ENCODE data around the gene SCRN1.

SCRN1 gene

DNA sequence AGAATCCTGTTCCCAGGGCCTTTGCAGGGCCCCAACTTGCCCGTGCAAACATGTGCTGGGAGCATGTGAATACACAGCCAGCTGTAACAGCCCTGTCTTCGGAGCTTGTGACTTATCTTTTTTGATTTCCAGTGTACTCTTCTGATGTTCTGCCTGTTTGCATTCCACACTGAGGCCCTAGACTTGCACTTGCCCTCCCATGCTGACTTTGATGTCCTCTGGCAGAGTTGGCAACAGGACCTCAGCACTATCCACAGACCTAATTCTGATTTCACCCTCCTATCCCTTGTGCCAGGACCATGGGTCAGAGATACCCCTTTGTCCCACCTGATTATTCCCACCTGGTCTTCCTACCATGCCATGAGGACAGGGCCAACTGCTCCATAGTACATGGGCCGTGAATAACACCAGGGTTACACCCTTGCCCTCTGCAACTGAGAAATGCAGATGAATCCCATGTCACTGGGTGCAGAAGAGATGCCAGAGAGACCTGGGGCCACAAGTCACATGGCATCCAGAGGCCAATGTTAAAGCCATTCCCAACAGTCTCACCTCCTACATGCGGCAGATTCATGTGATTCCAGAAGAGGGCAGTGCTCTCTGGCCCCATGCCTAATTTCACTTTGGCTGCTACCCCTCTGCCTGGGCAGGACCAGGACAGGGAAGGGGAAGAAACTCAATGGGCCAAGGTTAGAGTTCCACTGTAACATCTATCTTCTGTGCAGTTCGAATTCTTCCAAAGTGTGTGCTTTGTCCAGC lies 43.0 kb downstream of the SCRN1 start:
- no peaks in the 10 kb centered on the region for H3K27me3 ChIP-seq (ENCODE audit: insufficient read depth, insufficient read length)
- H3K4me1 ChIP-seq (ENCODE audit: insufficient read depth, insufficient read length), result no peaks in the 10 kb centered on the region
- no peak for DNase-seq (ENCODE audit: low read depth, low spot score)
- no peak overlapping the region for H3K4me3 ChIP-seq (ENCODE audit: insufficient read length, low read depth)
- TF ChIP-seq ZNF274 (IDR thresholded peaks at IDR 0.05; ENCODE audit: low read depth, low read length) (no peak), SUZ12 (IDR thresholded peaks at IDR 0.05; ENCODE audit: extremely low read depth, insufficient read depth, insufficient read length) (no peak), YY1 (IDR thresholded peaks at IDR 0.05; ENCODE audit: insufficient read depth, insufficient read length) (no peak)
- H3K36me3 ChIP-seq (ENCODE audit: insufficient read depth, insufficient read length, low read length), result peaks cover 98% of the 10 kb centered on the region
- H3K9ac ChIP-seq (ENCODE audit: insufficient read length, low read depth), result no peak overlapping the region
- H3K9me3 ChIP-seq (ENCODE audit: insufficient read depth, low read length), result peaks cover 11% of the 10 kb centered on the region; the same call in 1 of the 2 replicates

DNA sequence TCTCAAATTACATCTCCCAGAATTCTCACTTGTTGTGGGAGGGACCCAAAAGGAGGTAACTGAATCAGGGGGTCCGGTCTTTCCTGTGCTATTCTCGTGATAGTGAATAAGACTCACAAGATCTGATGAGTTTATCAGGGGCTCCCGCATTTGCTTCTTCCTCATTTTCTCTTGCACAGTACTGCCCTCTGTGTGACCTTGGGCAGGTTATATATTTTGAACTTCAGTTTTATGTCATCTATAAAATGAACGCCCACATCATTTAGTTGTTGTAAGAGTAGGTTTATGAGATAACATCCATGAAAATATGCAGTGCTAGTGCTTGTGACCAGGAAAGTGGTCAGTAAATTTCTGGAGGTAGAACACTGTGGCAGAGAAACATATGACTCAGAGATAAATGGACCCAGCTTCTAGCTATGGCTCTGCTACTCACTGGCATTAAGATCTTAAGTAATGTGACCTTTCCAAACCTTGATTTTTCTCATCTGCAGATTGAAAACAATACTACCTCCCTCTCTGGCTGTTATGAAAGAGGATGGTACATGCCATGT lies 44.3 kb downstream of the SCRN1 start:
- no peak for TF ChIP-seq YY1 (IDR thresholded peaks at IDR 0.05; ENCODE audit: insufficient read depth, insufficient read length)
- TF ChIP-seq SUZ12 (IDR thresholded peaks at IDR 0.05; ENCODE audit: extremely low read depth, insufficient read depth, insufficient read length), result no peak
- TF ChIP-seq ZNF274 (IDR thresholded peaks at IDR 0.05; ENCODE audit: low read depth, low read length), result no peak
- Histone ChIP-seq H3K36me3 (ENCODE audit: insufficient read depth, insufficient read length, low read length) (peaks cover 98% of the 10 kb centered on the region), H3K9me3 (ENCODE audit: insufficient read depth, low read length) (no peaks in the 10 kb centered on the region), H3K4me3 (ENCODE audit: insufficient read length, low read depth) (no peak overlapping the region), H3K9ac (ENCODE audit: insufficient read length, low read depth) (no peak overlapping the region), H3K27me3 (ENCODE audit: insufficient read depth, insufficient read length) (no peaks in the 10 kb centered on the region), H3K4me1 (ENCODE audit: insufficient read depth, insufficient read length) (no peaks in the 10 kb centered on the region)
- no peak for DNase-seq (ENCODE audit: low read depth, low spot score)

DNA sequence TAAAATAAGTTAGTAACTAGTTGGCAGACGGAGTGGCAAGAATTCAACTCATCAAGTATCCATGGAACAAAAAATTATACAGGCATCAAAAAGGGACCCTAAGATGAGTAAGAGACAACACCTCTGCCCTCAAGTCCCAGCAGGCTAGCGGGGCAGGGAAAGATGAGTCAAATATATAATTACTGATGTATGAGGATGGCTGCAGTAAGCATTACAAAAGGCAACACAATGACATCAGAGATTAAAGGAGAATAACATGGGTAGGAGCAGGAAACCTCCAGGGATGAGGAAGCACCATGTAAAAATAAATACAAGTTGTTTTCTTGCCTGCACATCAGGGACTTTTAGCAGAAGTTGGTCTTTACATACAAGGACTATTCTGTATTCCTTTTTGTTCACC lies 49.4 kb downstream of the SCRN1 start:
- H3K36me3 ChIP-seq (ENCODE audit: insufficient read depth, insufficient read length, low read length), result peaks cover 99% of the 10 kb centered on the region
- H3K27me3 ChIP-seq (ENCODE audit: insufficient read depth, insufficient read length), result no peaks in the 10 kb centered on the region
- H3K4me3 ChIP-seq (ENCODE audit: insufficient read length, low read depth), result no peak overlapping the region
- no peaks in the 10 kb centered on the region for H3K4me1 ChIP-seq (ENCODE audit: insufficient read depth, insufficient read length)
- DNase-seq (ENCODE audit: low read depth, low spot score), result no peak
- no peak for TF ChIP-seq YY1 (IDR thresholded peaks at IDR 0.05; ENCODE audit: insufficient read depth, insufficient read length)
- no peak for TF ChIP-seq ZNF274 (IDR thresholded peaks at IDR 0.05; ENCODE audit: low read depth, low read length)
- TF ChIP-seq SUZ12 (IDR thresholded peaks at IDR 0.05; ENCODE audit: extremely low read depth, insufficient read depth, insufficient read length), result no peak
- no peak overlapping the region for H3K9ac ChIP-seq (ENCODE audit: insufficient read length, low read depth)
- 0 out of 2 replicates have a peak, but pooled peaks cover 4% of the 10 kb centered on the region for H3K9me3 ChIP-seq (ENCODE audit: insufficient read depth, low read length)

DNA sequence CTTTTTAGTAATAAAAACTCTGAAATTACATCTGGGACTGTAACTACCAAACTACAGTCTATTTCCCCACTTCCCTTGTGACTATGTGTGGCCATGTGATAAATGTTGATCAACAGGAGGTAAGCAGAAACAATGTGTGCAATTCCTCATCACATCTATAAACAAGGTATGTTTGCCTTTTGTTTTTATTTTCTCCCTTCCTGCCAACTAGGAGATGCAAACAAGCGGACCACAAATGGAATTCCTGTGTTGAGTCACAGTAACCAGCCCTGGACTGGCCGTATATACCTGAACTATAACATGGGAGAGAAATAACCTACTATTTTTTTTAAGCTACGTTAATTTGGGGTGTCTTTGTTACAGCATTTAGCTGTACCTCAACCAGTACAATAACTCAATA lies 52.5 kb downstream of the SCRN1 start:
- 0 out of 2 replicates have a peak, but pooled peaks cover 4% of the 10 kb centered on the region for H3K9me3 ChIP-seq (ENCODE audit: insufficient read depth, low read length)
- H3K4me3 ChIP-seq (ENCODE audit: insufficient read length, low read depth), result no peak overlapping the region
- no peaks in the 10 kb centered on the region for H3K27me3 ChIP-seq (ENCODE audit: insufficient read depth, insufficient read length)
- no peak for DNase-seq (ENCODE audit: low read depth, low spot score)
- no peaks in the 10 kb centered on the region for H3K4me1 ChIP-seq (ENCODE audit: insufficient read depth, insufficient read length)
- no peak for TF ChIP-seq YY1 (IDR thresholded peaks at IDR 0.05; ENCODE audit: insufficient read depth, insufficient read length)
- TF ChIP-seq SUZ12 (IDR thresholded peaks at IDR 0.05; ENCODE audit: extremely low read depth, insufficient read depth, insufficient read length), result no peak
- TF ChIP-seq ZNF274 (IDR thresholded peaks at IDR 0.05; ENCODE audit: low read depth, low read length), result no peak
- H3K36me3 ChIP-seq (ENCODE audit: insufficient read depth, insufficient read length, low read length), result peaks cover 91% of the 10 kb centered on the region
- H3K9ac ChIP-seq (ENCODE audit: insufficient read length, low read depth), result no peak overlapping the region

DNA sequence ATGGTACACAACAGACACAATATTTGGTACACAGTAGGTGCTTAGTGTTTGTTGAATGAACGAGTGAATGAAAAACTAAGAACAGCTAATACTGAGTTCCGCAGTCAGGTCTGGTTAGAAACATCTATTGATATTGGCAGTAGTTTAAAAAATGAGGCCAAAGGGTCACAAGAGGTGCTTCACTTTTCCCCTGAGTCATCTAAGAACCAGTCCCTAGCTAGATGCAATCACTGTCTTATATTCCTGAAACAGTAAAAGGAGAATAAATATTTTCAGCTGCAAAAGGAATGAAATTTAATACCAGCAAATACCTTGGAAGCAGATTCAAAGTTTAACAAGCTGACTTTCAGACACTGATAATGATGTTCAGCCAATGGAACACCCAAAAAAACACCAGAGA lies 54.5 kb downstream of the SCRN1 start:
- H3K27me3 ChIP-seq (ENCODE audit: insufficient read depth, insufficient read length), result no peaks in the 10 kb centered on the region
- no peak overlapping the region for H3K9ac ChIP-seq (ENCODE audit: insufficient read length, low read depth)
- DNase-seq (ENCODE audit: low read depth, low spot score), result no peak
- peaks cover 91% of the 10 kb centered on the region for H3K36me3 ChIP-seq (ENCODE audit: insufficient read depth, insufficient read length, low read length)
- no peak overlapping the region for H3K4me3 ChIP-seq (ENCODE audit: insufficient read length, low read depth)
- peaks cover 2% of the 10 kb centered on the region for H3K4me1 ChIP-seq (ENCODE audit: insufficient read depth, insufficient read length)
- TF ChIP-seq YY1 (IDR thresholded peaks at IDR 0.05; ENCODE audit: insufficient read depth, insufficient read length) (no peak), ZNF274 (IDR thresholded peaks at IDR 0.05; ENCODE audit: low read depth, low read length) (no peak), SUZ12 (IDR thresholded peaks at IDR 0.05; ENCODE audit: extremely low read depth, insufficient read depth, insufficient read length) (no peak)
- H3K9me3 ChIP-seq (ENCODE audit: insufficient read depth, low read length), result 0 out of 2 replicates have a peak, but pooled peaks cover 4% of the 10 kb centered on the region

DNA sequence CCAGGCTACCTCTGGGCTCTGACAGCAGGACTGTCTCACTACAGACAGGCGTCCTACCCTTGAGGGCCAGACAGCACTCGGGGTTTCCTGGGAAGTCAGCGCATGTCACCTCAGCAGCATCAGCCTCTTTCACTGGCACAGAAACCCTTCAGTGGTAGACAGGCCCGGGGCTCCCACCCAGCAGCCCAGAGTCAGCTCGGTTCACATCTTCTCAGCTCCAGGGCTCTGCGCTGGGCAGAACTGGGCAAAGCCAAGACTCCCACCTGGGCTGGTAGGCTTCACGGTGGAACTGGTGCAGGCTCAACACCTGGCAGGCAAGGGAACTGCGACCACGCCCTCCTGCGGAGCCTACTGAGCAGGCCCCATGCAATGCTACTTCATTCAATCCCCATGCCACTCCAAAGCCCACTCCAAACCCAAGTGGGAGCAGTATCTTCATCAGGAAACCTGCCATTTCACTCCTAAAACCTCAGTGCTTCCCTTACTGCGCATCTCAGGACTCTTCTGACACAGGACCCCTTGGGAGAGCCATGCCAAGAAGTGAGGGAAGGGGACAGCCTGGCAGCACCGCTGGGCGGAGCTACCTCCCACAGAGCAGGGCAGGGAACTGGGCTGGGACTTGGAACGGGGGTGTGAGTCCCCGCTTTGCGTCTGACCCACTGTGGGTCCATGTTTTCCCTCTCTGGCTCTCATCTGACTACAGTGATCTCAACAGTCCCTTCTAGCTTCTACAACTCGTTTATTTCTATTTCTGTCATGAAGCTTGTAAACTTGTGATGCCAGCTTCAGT lies 60.4 kb downstream of the SCRN1 start:
- Histone ChIP-seq H3K9ac (ENCODE audit: insufficient read length, low read depth) (no peak overlapping the region), H3K4me3 (ENCODE audit: insufficient read length, low read depth) (no peak overlapping the region), H3K36me3 (ENCODE audit: insufficient read depth, insufficient read length, low read length) (peaks cover 87% of the 10 kb centered on the region), H3K9me3 (ENCODE audit: insufficient read depth, low read length) (no peaks in the 10 kb centered on the region), H3K27me3 (ENCODE audit: insufficient read depth, insufficient read length) (no peaks in the 10 kb centered on the region), H3K4me1 (ENCODE audit: insufficient read depth, insufficient read length) (peaks cover 5% of the 10 kb centered on the region)
- DNase-seq (ENCODE audit: low read depth, low spot score), result no peak
- TF ChIP-seq YY1 (IDR thresholded peaks at IDR 0.05; ENCODE audit: insufficient read depth, insufficient read length) (no peak), SUZ12 (IDR thresholded peaks at IDR 0.05; ENCODE audit: extremely low read depth, insufficient read depth, insufficient read length) (no peak), ZNF274 (IDR thresholded peaks at IDR 0.05; ENCODE audit: low read depth, low read length) (no peak)

DNA sequence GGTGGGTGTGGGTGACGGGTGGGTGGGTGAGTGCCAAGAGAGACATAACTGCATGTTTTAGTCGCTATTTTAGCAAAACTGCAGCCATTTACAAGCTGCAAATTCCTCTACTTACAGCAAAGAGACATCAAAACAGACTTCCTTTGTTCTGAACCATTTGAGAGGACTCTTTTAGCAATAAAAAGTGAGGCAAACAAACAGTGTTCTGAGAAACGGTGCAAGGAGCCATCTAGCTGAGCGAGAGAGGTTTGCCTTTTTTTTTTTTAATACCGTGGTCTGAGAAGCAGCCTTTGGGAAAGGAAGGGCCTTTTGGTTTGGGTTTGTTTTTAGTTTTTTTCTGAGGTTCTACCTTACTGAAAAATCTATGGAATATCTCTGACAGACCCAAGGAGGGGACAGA lies 62.9 kb downstream of the SCRN1 start:
- no peaks in the 10 kb centered on the region for H3K27me3 ChIP-seq (ENCODE audit: insufficient read depth, insufficient read length)
- H3K9ac ChIP-seq (ENCODE audit: insufficient read length, low read depth), result no peak overlapping the region
- no peak overlapping the region for H3K4me3 ChIP-seq (ENCODE audit: insufficient read length, low read depth)
- H3K9me3 ChIP-seq (ENCODE audit: insufficient read depth, low read length), result no peaks in the 10 kb centered on the region
- H3K4me1 ChIP-seq (ENCODE audit: insufficient read depth, insufficient read length), result peaks cover 6% of the 10 kb centered on the region
- no peak for DNase-seq (ENCODE audit: low read depth, low spot score)
- TF ChIP-seq YY1 (IDR thresholded peaks at IDR 0.05; ENCODE audit: insufficient read depth, insufficient read length) (no peak), SUZ12 (IDR thresholded peaks at IDR 0.05; ENCODE audit: extremely low read depth, insufficient read depth, insufficient read length) (no peak), ZNF274 (IDR thresholded peaks at IDR 0.05; ENCODE audit: low read depth, low read length) (no peak)
- peaks cover 94% of the 10 kb centered on the region for H3K36me3 ChIP-seq (ENCODE audit: insufficient read depth, insufficient read length, low read length)
